GM23338 (cell line): ENCODE data around the gene PLS3. TPM values are rescaled to one million over a fixed set of nuclear protein-coding genes. Genes with fewer than 3 reads are reported as not detected.

Experiments used
- ATAC-seq: fragments of 200-7000 bp; cut with Tn5 transposase; 3 replicates; pipeline ENCODE4 v1.9.1; 2020
- DNase-seq: peaks from one replicate; pipeline ENCODE4 v3.0.0-alpha.2; 2015; ENCODE audit warnings: low spot score
- H2AFZ ChIP-seq: fragments of 200-600 bp; sonication (generic); 2 replicates; pipeline ENCODE4 v1.8.0; 2016; ENCODE audit warnings: antibody characterized with exemption, mild to moderate bottlenecking, moderate library complexity
- H3F3A ChIP-seq: fragments of 200-600 bp; sonication (generic); replicated peaks from 2 replicates; pipeline ENCODE4 v1.8.0; 2017; ENCODE audit warnings: antibody characterized with exemption, mixed run types, low read depth
- H3K27ac ChIP-seq: fragments of 200-600 bp; sonication (generic); 2 replicates; pipeline ENCODE4 v1.6.1; 2016; ENCODE audit warnings: low read depth
- H3K27me3 ChIP-seq: fragments of 200-600 bp; sonication (generic); 2 replicates; pipeline ENCODE4 v1.8.0; 2016; ENCODE audit warnings: mild to moderate bottlenecking, mixed run types, moderate library complexity; ENCODE audit not compliant: insufficient read depth
- H3K36me3 ChIP-seq: fragments of 200-600 bp; sonication (generic); 2 replicates; pipeline ENCODE4 v1.8.0; 2016; ENCODE audit warnings: mild to moderate bottlenecking; ENCODE audit not compliant: insufficient read depth
- H3K4me1 ChIP-seq: fragments of 200-600 bp; sonication (generic); 2 replicates; pipeline ENCODE4 v1.8.0; 2016; ENCODE audit warnings: mild to moderate bottlenecking, moderate library complexity; ENCODE audit not compliant: insufficient read depth
- H3K4me2 ChIP-seq: fragments of 200-600 bp; sonication (generic); 2 replicates; pipeline ENCODE4 v1.7.1; 2017; ENCODE audit warnings: mixed run types
- H3K4me3 ChIP-seq: fragments of 200-600 bp; sonication (generic); 2 replicates; pipeline ENCODE4 v1.6.1; 2016; ENCODE audit warnings: mixed run types
- H3K79me2 ChIP-seq: fragments of 200-600 bp; sonication (generic); replicated peaks from 2 replicates; pipeline ENCODE4 v1.8.0; 2017; ENCODE audit warnings: mild to moderate bottlenecking; ENCODE audit not compliant: insufficient read depth
- H3K9me2 ChIP-seq: fragments of 200-600 bp; sonication (generic); 2 replicates; pipeline ENCODE4 v1.8.0; 2017; ENCODE audit not compliant: insufficient read depth
- H4K20me1 ChIP-seq: fragments of 200-600 bp; sonication (generic); replicated peaks from 2 replicates; pipeline ENCODE4 v1.8.0; 2017; ENCODE audit warnings: mild to moderate bottlenecking; ENCODE audit not compliant: insufficient read depth
- H3K27ac Mint-ChIP-seq: 2 replicates; pipeline ENCODE4 v1.8.0; 2020; ENCODE audit warnings: inconsistent platforms, mild to moderate bottlenecking, moderate library complexity, mixed read lengths
- H3K27me3 Mint-ChIP-seq: 3 replicates; pipeline ENCODE4 v1.8.0; 2022; ENCODE audit warnings: low read depth, mild to moderate bottlenecking, moderate library complexity, mixed read lengths, inconsistent platforms; ENCODE audit not compliant: insufficient read depth, poor library complexity
- H3K36me3 Mint-ChIP-seq: 3 replicates; pipeline ENCODE4 v1.8.0; 2021; ENCODE audit warnings: low read depth, mild to moderate bottlenecking, inconsistent platforms, moderate library complexity, mixed read lengths
- H3K4me1 Mint-ChIP-seq: 3 replicates; pipeline ENCODE4 v1.8.0; 2020; ENCODE audit warnings: mild to moderate bottlenecking, inconsistent platforms, mixed read lengths
- H3K4me3 Mint-ChIP-seq: 3 replicates; pipeline ENCODE4 v1.8.0; 2021; ENCODE audit warnings: moderate library complexity, mild to moderate bottlenecking, inconsistent platforms, mixed read lengths
- H3K9me3 Mint-ChIP-seq: 3 replicates; pipeline ENCODE4 v1.8.0; 2020; ENCODE audit warnings: moderate library complexity, mild to moderate bottlenecking, inconsistent platforms, mixed read lengths
- CREB1 ChIP-seq: fragments of 250-450 bp; sonication (Bioruptor Pico); IDR thresholded peaks from 2 replicates; pipeline ENCODE4 v1.5.0; 2020; ENCODE audit warnings: low read depth, mild to moderate bottlenecking, moderate library complexity
- ETS1 ChIP-seq: IDR thresholded peaks from 2 replicates; pipeline ENCODE4 v1.6.1; 2016; ENCODE audit warnings: antibody characterized with exemption
- EZH2 ChIP-seq: fragments of 200-600 bp; sonication (generic); IDR thresholded peaks from one replicate; pipeline ENCODE4 v1.8.0; 2017; ENCODE audit warnings: antibody characterized with exemption, mild to moderate bottlenecking, low read depth; ENCODE audit not compliant: unreplicated experiment
- EZH2phosphoT487 ChIP-seq: fragments of 200-600 bp; sonication (generic); IDR thresholded peaks from one replicate; pipeline ENCODE4 v1.8.1; 2018; ENCODE audit warnings: antibody characterized with exemption; ENCODE audit not compliant: unreplicated experiment
- JUNB ChIP-seq: IDR thresholded peaks from one replicate; pipeline ENCODE4 v1.6.1; 2016; ENCODE audit warnings: antibody characterized with exemption; ENCODE audit not compliant: unreplicated experiment
- NANOG ChIP-seq: IDR thresholded peaks from 2 replicates; pipeline ENCODE4 v1.6.1; 2016; ENCODE audit warnings: antibody characterized with exemption, borderline replicate concordance
- POLR2AphosphoS5 ChIP-seq: IDR thresholded peaks from 2 replicates; pipeline ENCODE4 v1.6.1; 2016; ENCODE audit warnings: antibody characterized with exemption, low read depth
- REST ChIP-seq: IDR thresholded peaks from one replicate; pipeline ENCODE4 v1.6.1; 2018; ENCODE audit warnings: antibody characterized with exemption; ENCODE audit not compliant: unreplicated experiment
- STAT1 ChIP-seq: IDR thresholded peaks from one replicate; pipeline ENCODE4 v1.6.1; 2016; ENCODE audit warnings: antibody characterized with exemption; ENCODE audit not compliant: unreplicated experiment
- ZNF114 ChIP-seq: fragments of 250-450 bp; sonication (Bioruptor Pico); IDR thresholded peaks from 2 replicates; pipeline ENCODE4 v1.5.0; 2020; ENCODE audit warnings: mild to moderate bottlenecking, moderate library complexity
- ZNF331 ChIP-seq: fragments of 250-450 bp; sonication (Bioruptor Pico); IDR thresholded peaks from 2 replicates; pipeline ENCODE4 v1.5.0; 2020; ENCODE audit warnings: low read depth, mild to moderate bottlenecking, moderate library complexity
- polyA plus RNA-seq: library from polyadenylated mRNA; unstranded; fragments of >200 nt; fragmentation: Nextera tagmentation; extraction: Ambion mirVana; gene quantifications from 2 replicates; pipeline ENCODE4 v1.2.1, GENCODE V29; 2016
- total RNA-seq: library from RNA; depleted of rRNA; stranded (reverse); fragments of >200 nt; shearing (Covaris generic); gene quantifications from 2 replicates; pipeline ENCODE4 v1.2.3, GENCODE V29; 2014
- TF ChIP-seq, protein P1 (sequence below), 2 experiments: fragments of 200-600 bp in 1 of 2; sonication (generic) in 1 of 2; conservative IDR thresholded peaks; 2 replicates each; pipeline versions ENCODE4 v1.5.1 to v1.6.1; 2016 to 2017; ENCODE audit warnings: antibody characterized with exemption in 2 of 2, low read depth in 2 of 2, mild to moderate bottlenecking in 2 of 2, moderate library complexity in 1 of 2

PLS3 gene
- total and polyA plus RNA-seq, 2 experiments from 2014 or later, result 81.6 to 128 TPM

- TF ChIP-seq ETS1, result no peak
- no peak for TF ChIP-seq STAT1
- no peak for TF ChIP-seq ZNF114 (CRISPR knock-in tag)
- TF ChIP-seq ZNF331 (CRISPR knock-in tag), result no peak
- TF ChIP-seq CREB1, result no peak
- TF ChIP-seq, protein P1, sequence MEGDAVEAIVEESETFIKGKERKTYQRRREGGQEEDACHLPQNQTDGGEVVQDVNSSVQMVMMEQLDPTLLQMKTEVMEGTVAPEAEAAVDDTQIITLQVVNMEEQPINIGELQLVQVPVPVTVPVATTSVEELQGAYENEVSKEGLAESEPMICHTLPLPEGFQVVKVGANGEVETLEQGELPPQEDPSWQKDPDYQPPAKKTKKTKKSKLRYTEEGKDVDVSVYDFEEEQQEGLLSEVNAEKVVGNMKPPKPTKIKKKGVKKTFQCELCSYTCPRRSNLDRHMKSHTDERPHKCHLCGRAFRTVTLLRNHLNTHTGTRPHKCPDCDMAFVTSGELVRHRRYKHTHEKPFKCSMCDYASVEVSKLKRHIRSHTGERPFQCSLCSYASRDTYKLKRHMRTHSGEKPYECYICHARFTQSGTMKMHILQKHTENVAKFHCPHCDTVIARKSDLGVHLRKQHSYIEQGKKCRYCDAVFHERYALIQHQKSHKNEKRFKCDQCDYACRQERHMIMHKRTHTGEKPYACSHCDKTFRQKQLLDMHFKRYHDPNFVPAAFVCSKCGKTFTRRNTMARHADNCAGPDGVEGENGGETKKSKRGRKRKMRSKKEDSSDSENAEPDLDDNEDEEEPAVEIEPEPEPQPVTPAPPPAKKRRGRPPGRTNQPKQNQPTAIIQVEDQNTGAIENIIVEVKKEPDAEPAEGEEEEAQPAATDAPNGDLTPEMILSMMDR (conservative IDR thresholded peaks at IDR 0.05; ENCODE audit: low read depth in 2 of 2), result no peak
Measured at GRCh38 chrX:115696939-115697338, 136.0 kb downstream of the PLS3 start (continued).

DNA sequence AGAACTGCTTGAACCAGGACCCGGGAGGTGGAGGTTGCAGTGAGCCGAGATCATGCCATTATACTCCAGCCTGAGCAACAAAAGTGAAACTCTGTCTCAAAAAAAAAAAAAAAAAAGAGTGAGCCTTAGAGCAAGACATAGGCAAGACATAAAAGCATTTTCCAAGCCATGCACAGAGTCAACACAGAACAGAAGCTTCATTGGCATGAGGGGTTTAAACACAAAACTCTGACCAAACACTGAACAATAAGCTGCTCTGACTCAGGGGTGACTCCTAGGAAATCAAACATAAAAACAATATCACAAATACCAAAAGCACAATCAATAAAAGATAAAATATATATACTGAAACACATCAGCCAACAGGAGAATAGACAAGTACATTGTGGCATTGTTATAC, 136.8 kb downstream of the PLS3 start:
- Histone ChIP-seq H3F3A (no peaks in the 10 kb centered on the region), H3K4me3 (no peak overlapping the region)
- peaks cover 29% of the 10 kb centered on the region for H3K4me1 Mint-ChIP-seq
- TF ChIP-seq ETS1 (no peak), STAT1 (no peak), EZH2 (no peak), JUNB (no peak), CREB1 (no peak), POLR2AphosphoS5 (no peak), ZNF114 (CRISPR knock-in tag) (no peak), REST (no peak), EZH2phosphoT487 (no peak), NANOG (no peak), ZNF331 (CRISPR knock-in tag) (no peak)
- TF ChIP-seq, protein P1 (conservative IDR thresholded peaks at IDR 0.05; ENCODE audit: low read depth in 2 of 2), result no peak

More for the DNA sequence above, 136.8 kb downstream of the PLS3 start:
- no peaks in the 10 kb centered on the region for H3K36me3 ChIP-seq
- no peak overlapping the region for H3K4me3 Mint-ChIP-seq
- H3K27ac ChIP-seq, result no peak overlapping the region
- peaks cover 4% of the 10 kb centered on the region for H3K27me3 Mint-ChIP-seq
- no peak overlapping the region for H2AFZ ChIP-seq
- no peaks in the 10 kb centered on the region for H4K20me1 ChIP-seq
- H3K4me1 ChIP-seq, result peaks cover 22% of the 10 kb centered on the region
- H3K27me3 ChIP-seq, result no peaks in the 10 kb centered on the region
- no peaks in the 10 kb centered on the region for H3K9me3 Mint-ChIP-seq
- ATAC-seq (no peak), DNase-seq (no peak)
- H3K27ac Mint-ChIP-seq, result no peak overlapping the region
- H3K4me2 ChIP-seq, result no peak overlapping the region
- no peaks in the 10 kb centered on the region for H3K9me2 ChIP-seq
- no peaks in the 10 kb centered on the region for H3K36me3 Mint-ChIP-seq
- no peaks in the 10 kb centered on the region for H3K79me2 ChIP-seq
